ENCODE results near the gene KCNQ5. TPM values are rescaled to one million over a fixed set of nuclear protein-coding genes. Genes with fewer than 3 reads are reported as not detected.
A peak's percentile ranks its signal among the peaks of the same experiment; 100 is the strongest.

KCNQ5 gene
- total RNA-seq, 1 experiment from 2014 or later, result 0.31 TPM

DNA sequence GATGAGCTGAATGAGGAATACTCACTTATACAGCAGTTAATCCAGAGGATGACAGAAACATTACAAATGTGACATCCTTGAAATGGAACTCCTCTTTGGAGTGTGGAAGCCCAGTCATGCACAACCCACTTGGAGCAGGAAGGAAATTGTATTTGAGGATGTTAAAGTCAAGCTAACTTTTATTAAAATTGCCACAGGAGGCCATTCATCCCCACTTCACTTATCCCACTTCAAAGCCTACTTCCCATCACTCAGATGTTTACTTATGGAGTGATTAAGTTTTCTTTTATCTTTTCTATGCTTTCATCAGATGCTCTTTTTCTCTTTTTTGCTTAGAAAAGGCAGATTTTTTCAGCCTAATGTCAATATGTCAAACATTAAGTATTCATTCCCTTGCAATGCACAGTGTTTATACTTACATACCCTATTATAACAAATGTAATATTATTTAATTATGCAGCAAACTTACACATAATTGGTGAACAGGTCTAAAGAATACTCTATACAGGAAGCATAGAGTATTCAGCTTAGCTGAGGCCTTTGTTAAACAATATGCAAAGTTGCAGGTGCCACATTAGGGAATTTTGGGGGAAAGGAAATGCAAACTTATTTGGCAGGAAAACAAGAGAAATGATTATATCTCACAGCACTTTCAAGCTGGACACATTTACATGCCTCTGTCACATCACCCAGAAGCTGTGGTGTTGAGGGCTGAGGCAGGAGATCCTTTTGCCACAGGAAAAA, 454.5 kb downstream of the KCNQ5 start:
- Histone ChIP-seq H3K27me3 (ENCODE audit: control insufficient read depth, insufficient read depth, low read length) (no peaks in the 10 kb centered on the region), H3K4me3 (ENCODE audit: insufficient read depth, low read depth, low read length) (no peak overlapping the region), H3K36me3 (replicated peaks; ENCODE audit: control insufficient read depth, insufficient read depth, low read length) (no peaks in the 10 kb centered on the region)
- DNase-seq, result no peak

DNA sequence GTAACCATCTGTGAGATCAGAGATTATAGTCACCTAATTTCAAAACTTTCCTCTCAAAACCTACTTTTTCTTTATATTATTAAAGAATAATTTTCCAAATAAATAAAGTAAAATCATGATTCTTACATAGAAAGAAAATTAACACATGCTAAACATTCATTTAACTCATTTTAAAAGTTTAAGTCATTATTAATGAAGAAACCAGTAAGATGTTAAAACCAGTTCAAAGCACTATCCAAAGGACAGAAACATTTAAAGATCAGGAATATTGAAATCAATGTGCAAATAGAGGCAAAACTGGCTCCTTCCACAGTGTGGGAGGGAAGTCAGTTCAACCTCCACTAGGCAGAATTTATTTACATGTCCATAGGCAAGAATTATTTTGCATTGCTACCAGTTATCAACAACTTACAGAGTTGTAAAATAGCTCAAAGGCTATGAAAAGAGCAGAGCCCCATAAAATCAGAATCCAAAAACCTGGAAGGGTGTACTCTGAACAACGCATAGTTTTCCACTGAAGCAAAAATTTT, 456.5 kb downstream of the KCNQ5 start:
- H3K36me3 ChIP-seq (replicated peaks; ENCODE audit: control insufficient read depth, insufficient read depth, low read length), result no peaks in the 10 kb centered on the region

DNA sequence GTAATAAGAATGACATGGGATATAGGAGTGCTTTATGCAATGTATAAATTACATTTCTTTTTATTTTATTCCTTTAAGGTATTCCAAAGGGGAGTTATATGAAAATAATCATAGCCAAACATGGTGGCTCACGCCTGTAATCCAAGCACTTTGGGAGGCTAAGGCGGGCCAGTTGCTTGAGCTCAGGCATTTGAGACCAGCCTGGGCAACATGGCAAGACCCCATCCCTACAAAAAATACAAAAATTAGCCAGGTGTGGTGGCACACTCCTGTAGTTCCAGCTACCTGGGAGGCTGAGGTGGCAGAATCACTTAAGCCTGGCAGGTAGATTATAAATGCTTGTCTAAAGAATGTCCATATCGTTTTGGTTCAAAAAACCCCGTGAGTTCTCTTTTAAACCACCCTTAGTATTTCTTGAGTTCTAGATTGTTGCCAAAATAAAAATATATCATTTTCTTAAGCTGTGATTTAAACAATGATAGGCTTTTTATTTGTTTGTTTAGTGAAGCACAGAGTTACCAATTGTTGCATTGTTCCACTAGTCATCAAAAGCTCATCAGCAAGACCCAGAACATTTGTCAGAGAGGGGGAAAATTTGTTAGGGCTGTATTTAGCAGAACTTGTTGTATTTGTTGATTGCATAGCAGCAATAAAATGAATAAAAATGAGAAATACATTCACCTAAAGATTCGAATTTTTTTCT, 457.2 kb downstream of the KCNQ5 start:
- DNase-seq, result no peak
- Histone ChIP-seq H3K4me3 (ENCODE audit: insufficient read depth, low read depth, low read length) (no peak overlapping the region), H3K36me3 (replicated peaks; ENCODE audit: control insufficient read depth, insufficient read depth, low read length) (no peaks in the 10 kb centered on the region), H3K27me3 (ENCODE audit: control insufficient read depth, insufficient read depth, low read length) (no peaks in the 10 kb centered on the region)

More for the DNA sequence above, 456.5 kb downstream of the KCNQ5 start:
- DNase-seq, result no peak
- Histone ChIP-seq H3K27me3 (ENCODE audit: control insufficient read depth, insufficient read depth, low read length) (no peaks in the 10 kb centered on the region), H3K4me3 (ENCODE audit: insufficient read depth, low read depth, low read length) (no peak overlapping the region)

DNA sequence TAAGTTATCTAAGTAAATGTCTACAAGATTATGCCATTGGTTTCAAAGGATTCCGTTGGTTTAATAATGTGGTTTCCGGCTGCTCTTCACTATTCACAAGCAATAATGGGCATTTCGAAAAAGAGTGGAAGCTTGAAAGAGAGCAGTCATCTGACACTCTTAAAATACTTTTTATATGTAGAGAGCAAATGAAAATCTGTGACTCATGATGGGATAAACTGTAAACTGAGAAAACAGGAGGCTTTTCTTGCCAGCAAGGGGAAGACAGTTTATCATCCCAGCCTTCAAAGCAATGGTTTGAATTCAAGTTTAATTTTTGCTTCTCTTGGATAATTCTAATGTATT, 457.7 kb downstream of the KCNQ5 start:
- no peak overlapping the region for H3K4me3 ChIP-seq (ENCODE audit: insufficient read depth, low read depth, low read length)
- no peaks in the 10 kb centered on the region for H3K36me3 ChIP-seq (replicated peaks; ENCODE audit: control insufficient read depth, insufficient read depth, low read length)
- no peak for DNase-seq
- no peaks in the 10 kb centered on the region for H3K27me3 ChIP-seq (ENCODE audit: control insufficient read depth, insufficient read depth, low read length)

DNA sequence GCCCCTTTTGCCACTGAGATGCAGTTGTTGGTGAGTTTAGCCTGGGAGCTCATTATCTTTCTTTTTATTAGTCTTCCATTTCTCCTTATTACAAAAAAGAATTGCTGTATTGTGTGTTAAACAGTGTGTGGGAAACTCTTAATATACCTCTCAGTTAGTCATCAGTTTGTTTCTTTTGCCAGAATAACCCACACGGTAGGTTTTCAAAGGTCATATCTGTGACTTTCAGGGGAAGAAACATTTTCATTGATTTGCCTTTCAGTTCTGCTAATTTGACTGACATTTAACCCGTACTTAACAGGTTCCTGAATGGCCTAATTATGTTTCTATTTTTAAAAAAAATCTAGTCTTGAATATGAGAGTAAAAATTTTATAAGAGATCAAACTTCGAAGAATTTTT, 458.1 kb downstream of the KCNQ5 start:
- no peak overlapping the region for H3K4me3 ChIP-seq (ENCODE audit: insufficient read depth, low read depth, low read length)
- DNase-seq, result no peak
- H3K27me3 ChIP-seq (ENCODE audit: control insufficient read depth, insufficient read depth, low read length), result no peaks in the 10 kb centered on the region
- H3K36me3 ChIP-seq (replicated peaks; ENCODE audit: control insufficient read depth, insufficient read depth, low read length), result no peaks in the 10 kb centered on the region

DNA sequence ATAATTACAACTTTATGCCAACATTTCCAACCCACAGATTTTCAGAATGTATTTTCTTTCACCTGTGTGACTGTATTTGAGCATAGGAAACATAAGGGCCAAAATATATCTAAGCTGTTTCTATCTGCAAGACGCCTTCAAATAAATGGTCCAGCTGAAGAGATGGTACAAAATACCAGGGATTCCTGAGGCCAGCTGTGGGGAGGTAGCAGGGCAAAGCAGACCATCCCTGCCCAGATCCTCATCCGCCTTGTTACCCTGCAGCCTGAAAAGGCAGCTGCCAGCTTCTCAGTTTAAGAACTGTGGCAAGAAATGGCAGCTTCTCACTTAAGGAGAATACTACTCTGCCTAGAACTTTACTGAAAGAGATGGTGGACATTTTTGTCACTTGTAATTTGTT, 460.1 kb downstream of the KCNQ5 start:
- Histone ChIP-seq H3K27me3 (ENCODE audit: control insufficient read depth, insufficient read depth, low read length) (no peaks in the 10 kb centered on the region), H3K36me3 (replicated peaks; ENCODE audit: control insufficient read depth, insufficient read depth, low read length) (no peaks in the 10 kb centered on the region), H3K4me3 (ENCODE audit: insufficient read depth, low read depth, low read length) (no peak overlapping the region)
- DNase-seq, result peak; percentile 12

DNA sequence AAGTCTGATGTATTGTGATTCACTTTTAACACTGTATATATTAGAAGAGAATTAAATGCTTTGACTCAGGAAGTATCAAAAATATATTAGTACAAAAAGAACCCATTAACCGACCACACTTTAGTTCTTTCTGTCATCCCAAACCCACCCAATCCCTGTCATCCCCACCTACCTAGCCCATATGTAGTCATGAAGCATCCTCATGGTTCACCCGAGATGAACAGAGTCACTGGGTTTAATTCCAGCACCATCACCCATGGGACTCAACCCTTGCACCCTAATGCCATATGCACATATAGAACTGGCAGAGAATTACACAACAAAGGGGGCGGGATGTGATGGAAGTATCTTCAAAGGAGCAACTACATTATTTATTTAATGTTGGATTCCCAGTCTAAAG, 462.0 kb downstream of the KCNQ5 start:
- DNase-seq, result no peak
- Histone ChIP-seq H3K36me3 (replicated peaks; ENCODE audit: control insufficient read depth, insufficient read depth, low read length) (no peaks in the 10 kb centered on the region), H3K4me3 (ENCODE audit: insufficient read depth, low read depth, low read length) (no peak overlapping the region), H3K27me3 (ENCODE audit: control insufficient read depth, insufficient read depth, low read length) (no peaks in the 10 kb centered on the region)

DNA sequence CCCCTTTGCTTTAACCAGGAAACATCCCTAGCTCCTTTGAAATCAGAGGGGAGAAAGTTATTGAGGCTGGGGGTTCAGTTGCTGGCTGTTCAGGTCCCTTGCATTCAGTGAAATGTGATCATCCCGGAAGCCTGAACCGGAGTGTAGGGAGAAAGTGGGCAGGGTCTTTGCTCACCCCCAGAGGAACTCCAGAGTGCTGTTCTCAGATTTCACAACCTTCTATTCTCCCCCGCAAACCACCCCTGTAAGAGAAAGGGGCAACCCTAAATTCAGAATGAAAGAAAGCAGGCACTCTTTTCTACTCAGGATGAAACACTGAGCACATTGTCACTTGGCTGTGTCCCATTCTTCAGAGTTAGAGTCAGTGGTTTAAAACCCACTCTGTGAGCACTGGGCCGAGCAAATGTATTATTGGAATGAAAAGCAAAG, 463.6 kb downstream of the KCNQ5 start:
- peak; percentile 49 for DNase-seq
- no peaks in the 10 kb centered on the region for H3K36me3 ChIP-seq (replicated peaks; ENCODE audit: control insufficient read depth, insufficient read depth, low read length)
- no peak overlapping the region for H3K4me3 ChIP-seq (ENCODE audit: insufficient read depth, low read depth, low read length)
- H3K27me3 ChIP-seq (ENCODE audit: control insufficient read depth, insufficient read depth, low read length), result no peaks in the 10 kb centered on the region

DNA sequence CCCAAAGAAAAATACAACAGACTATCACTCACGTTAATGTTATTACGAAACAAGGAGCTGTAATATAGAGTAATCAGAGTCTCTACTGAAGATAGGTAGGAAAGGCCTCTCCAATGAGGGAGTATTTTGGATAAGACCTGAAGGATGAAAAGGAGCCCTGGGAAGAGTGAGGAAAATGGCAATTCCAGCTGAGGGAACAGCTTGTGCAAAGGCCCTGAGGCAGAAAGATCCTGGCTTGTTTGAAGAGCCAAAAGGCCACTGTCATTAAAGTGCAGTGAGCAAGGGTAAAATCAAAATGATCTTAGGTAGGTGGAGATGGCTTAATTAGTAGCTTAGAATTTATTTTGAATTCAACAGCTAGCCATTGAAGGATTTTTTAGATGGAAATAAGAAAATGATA, 464.9 kb downstream of the KCNQ5 start:
- Histone ChIP-seq H3K36me3 (replicated peaks; ENCODE audit: control insufficient read depth, insufficient read depth, low read length) (no peaks in the 10 kb centered on the region), H3K27me3 (ENCODE audit: control insufficient read depth, insufficient read depth, low read length) (no peaks in the 10 kb centered on the region), H3K4me3 (ENCODE audit: insufficient read depth, low read depth, low read length) (no peak overlapping the region)
- no peak for DNase-seq

DNA sequence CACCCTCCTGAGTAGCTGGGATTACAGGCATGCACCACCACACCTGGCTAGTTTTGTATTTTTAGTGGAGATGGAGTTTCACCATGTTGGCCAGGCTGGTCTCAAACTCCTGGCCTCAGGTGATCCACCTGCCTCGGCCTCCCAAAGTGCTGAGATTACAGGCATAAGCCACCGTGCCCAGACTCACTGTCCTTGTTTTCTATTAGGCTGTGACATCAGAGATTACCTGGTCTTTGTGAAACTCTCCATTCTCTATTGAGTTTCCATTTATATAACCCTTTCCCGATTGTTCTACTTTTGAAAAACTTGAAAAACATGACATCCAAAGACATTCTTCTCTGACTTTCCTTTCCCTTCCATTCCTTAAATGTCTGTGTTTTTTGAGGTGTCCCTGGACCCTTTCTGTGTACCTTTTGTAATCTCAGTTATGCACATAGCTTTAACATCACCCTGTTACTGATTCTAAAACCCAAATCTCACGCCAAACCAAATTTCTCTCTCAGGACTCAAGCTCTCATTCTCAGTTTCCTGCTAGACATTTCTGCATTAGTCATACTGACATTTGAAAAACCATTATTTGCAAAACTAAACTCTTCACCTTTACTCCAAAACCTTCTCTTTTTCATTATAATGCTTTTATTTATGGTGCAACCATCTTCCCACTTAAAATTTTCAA, 466.4 kb downstream of the KCNQ5 start:
- Histone ChIP-seq H3K4me3 (ENCODE audit: insufficient read depth, low read depth, low read length) (no peak overlapping the region), H3K36me3 (replicated peaks; ENCODE audit: control insufficient read depth, insufficient read depth, low read length) (no peaks in the 10 kb centered on the region), H3K27me3 (ENCODE audit: control insufficient read depth, insufficient read depth, low read length) (no peaks in the 10 kb centered on the region)
- DNase-seq, result no peak

DNA sequence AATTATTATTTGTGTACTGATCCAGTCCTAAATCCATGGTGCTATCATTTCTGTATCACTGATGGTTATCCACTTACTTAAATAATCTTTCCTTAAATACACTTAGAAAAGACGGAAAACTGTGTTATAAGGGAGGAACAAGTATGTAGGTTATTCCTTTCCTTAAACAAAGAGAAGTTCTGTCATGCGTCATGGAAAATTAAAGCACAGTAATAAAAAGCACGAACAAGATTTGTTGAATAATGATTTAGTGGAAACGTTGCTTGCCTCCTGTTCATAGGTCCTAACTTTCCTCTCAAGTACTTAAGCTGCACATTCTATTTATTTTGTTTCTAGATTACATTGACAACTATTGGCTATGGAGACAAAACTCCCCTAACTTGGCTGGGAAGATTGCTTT, 483.1 kb downstream of the KCNQ5 start:
- Histone ChIP-seq H3K4me3 (ENCODE audit: insufficient read depth, low read depth, low read length) (no peak overlapping the region), H3K36me3 (replicated peaks; ENCODE audit: control insufficient read depth, insufficient read depth, low read length) (no peaks in the 10 kb centered on the region), H3K27me3 (ENCODE audit: control insufficient read depth, insufficient read depth, low read length) (no peaks in the 10 kb centered on the region)
- DNase-seq, result no peak

DNA sequence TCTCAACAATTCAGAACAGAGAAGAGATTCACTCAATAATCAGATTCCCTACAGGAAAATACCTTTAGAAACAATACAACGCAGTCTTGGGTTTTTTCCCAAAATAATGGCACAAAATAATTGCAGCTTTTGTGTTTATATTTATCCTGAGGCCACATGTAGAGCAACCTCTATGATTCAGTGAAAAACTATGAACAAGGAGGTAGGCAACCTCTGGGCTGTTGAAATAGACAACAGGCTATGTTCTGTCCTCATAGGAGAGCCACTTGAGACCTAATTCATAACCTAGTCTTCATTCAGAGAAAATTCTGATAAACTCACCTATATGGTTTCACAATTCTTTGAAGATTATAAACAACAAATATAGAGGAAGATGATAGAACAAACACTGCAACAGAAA, 485.2 kb downstream of the KCNQ5 start:
- no peaks in the 10 kb centered on the region for H3K27me3 ChIP-seq (ENCODE audit: control insufficient read depth, insufficient read depth, low read length)
- H3K4me3 ChIP-seq (ENCODE audit: insufficient read depth, low read depth, low read length), result no peak overlapping the region
- DNase-seq, result no peak
- H3K36me3 ChIP-seq (replicated peaks; ENCODE audit: control insufficient read depth, insufficient read depth, low read length), result no peaks in the 10 kb centered on the region

DNA sequence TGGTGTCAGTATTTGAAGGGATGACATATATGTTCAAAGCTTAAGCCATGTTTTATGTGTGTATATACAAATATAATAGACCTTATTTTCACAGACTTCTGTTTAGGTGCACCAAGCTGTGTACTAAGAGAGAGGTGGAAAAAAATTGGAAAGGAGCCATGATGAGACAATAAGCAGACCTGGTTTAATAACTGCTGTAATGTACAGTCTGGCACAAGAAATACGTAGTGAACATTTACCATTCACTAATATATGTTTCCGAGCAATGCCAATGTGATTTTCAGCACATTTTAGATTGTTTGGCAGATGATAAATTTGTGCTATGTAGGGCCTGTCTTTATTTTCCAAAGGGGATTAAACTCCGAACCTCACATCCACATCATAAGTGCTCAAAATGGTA, 487.1 kb downstream of the KCNQ5 start:
- Histone ChIP-seq H3K36me3 (replicated peaks; ENCODE audit: control insufficient read depth, insufficient read depth, low read length) (no peaks in the 10 kb centered on the region), H3K27me3 (ENCODE audit: control insufficient read depth, insufficient read depth, low read length) (no peaks in the 10 kb centered on the region), H3K4me3 (ENCODE audit: insufficient read depth, low read depth, low read length) (no peak overlapping the region)
- no peak for DNase-seq

DNA sequence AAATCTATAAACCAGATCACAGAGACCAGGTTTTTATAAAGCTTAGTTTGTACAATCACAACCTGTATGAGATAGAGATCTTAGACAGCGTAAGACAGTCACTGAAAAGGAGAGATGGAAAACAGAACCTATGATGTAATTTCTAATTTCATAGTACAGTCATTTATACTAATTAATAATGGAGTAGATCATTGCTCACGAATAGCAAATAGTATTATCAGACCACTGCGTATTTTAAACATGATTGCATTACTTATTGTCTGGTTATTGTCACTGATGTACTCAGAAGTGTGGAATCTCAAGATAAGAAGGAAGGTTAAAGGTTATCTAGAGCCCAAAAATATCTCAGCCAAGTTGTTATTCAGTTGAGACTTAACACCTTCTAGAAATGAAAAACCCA, 487.8 kb downstream of the KCNQ5 start:
- no peak for DNase-seq
- Histone ChIP-seq H3K27me3 (ENCODE audit: control insufficient read depth, insufficient read depth, low read length) (no peaks in the 10 kb centered on the region), H3K4me3 (ENCODE audit: insufficient read depth, low read depth, low read length) (no peak overlapping the region), H3K36me3 (replicated peaks; ENCODE audit: control insufficient read depth, insufficient read depth, low read length) (no peaks in the 10 kb centered on the region)

DNA sequence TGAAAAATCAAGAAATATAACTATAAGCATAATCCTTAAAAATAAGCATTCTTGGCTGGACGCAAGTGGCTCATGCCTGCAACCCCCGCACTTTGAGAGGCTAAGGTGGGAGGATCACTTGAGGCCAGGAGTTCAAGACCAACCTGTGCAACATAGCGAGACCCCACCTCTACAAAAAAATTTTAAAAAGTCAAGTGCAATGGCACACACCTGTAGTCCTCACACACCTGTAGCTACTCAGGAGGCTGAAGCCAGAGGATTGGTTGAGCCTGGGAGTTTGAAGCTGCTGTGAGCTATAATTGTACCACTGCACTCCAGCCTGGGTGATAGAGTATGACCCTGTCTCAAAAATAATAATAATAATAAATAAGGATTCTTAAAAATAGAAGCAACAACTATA, 494.5 kb downstream of the KCNQ5 start:
- no peaks in the 10 kb centered on the region for H3K27me3 ChIP-seq (ENCODE audit: control insufficient read depth, insufficient read depth, low read length)
- H3K4me3 ChIP-seq (ENCODE audit: insufficient read depth, low read depth, low read length), result no peak overlapping the region
- H3K36me3 ChIP-seq (replicated peaks; ENCODE audit: control insufficient read depth, insufficient read depth, low read length), result no peaks in the 10 kb centered on the region
- no peak for DNase-seq

Measured in H7 (cell line).